ENCODE measurements around the gene CSRP1.

- TF ChIP-seq CTCF (conservative IDR thresholded peaks at IDR 0.05; ENCODE audit: low read length) (no peak), EZH2phosphoT487 (IDR thresholded peaks at IDR 0.05; ENCODE audit: borderline replicate concordance, low read depth, low read length) (no peak)
Measured at GRCh38 chr1:201433609-201434008, 73.3 kb downstream of the CSRP1 start.
